Lower leg skin (tissue), 3 donors: Measurements from ENCODE around the gene ZNF684.

Source experiments
- CTCF ChIP-seq, 3 donors: fragments of 450-650 bp; IDR thresholded peaks; one replicate each; pipeline ENCODE4 v1.5.1; 2016; ENCODE audit warnings: antibody characterized with exemption in 3 of 3, mild to moderate bottlenecking in 3 of 3, moderate library complexity in 2 of 3
- POLR2A ChIP-seq, 2 donors: fragments of 450-650 bp; IDR thresholded peaks; one replicate each; pipeline ENCODE4 v1.6.1; 2016 to 2017; ENCODE audit warnings: antibody characterized with exemption in 2 of 2, mild to moderate bottlenecking in 1 of 2, moderate library complexity in 1 of 2

GRCh38 chr1:40564506-40564905 lies 33.1 kb downstream of the ZNF684 start:
- TF ChIP-seq CTCF (IDR thresholded peaks at IDR 0.05) (no peak), POLR2A (IDR thresholded peaks at IDR 0.05) (no peak)
